Fibroblast of upper back skin (primary cell): ENCODE results near the gene TGM4.
"Not testable (repeated sequence)": the region's sequence is repeated elsewhere in the genome, so short reads cannot be mapped to it uniquely, and the experiment has no call there.

ENCODE experiments used
- DNase-seq: peaks from one replicate; pipeline ENCODE4 v3.0.0-alpha.2; 2013

Gene TGM4

DNA sequence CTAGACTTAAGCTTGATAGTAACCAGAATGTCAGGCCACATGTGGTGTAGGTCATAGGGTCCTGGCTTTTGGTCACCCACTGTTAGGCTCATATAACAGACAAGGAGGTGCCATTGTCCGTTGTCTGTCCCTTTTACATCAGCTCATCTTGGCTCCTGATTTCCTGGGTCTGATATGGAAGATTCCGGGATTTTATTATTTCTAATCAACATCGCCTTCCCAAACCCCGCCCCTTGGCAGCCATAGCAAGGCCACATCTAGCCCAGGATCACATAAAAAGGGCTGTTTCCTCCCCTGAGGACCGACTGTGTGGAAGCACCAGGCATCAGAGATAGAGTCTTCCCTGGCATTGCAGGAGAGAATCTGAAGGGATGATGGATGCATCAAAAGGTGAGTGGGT, at the start of gene TGM4:
TGM4 (plus strand) TSS at position 301 of the 400 bp plus-strand sequence; CDS start at position 372, 71 bp downstream.
- no peak for DNase-seq

DNA sequence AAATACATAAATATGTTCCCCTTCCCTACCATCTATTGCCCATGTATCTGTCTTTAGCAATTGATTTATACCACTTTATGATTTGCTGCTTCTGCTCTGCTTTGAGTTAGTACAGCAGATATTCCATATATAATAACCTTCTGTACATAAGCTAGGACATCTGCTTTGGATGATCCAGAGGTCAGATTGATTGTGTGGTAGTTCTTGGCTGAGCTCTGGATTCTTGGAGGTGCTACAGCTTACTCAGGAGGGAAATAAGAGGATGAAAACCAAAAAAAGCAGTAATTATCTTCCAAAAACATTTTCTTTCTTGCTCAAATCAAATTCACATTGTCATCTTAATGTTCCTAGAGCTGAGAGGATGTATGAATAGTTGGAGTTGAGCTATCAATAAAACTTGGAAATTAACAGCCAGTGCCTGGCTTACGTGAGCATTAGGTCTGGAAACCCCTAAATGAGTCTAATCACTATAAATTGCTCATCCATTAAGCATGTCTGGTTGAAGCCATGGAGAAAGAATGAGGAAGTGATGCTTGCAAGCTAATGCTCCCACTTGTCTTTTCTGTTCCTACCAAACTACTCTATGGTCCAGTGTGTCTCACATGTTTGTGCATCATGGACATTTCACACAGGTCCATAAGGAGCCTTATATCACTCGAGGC, 49.0 kb upstream of the TGM4 start:
- DNase-seq = peak; percentile 53

DNA sequence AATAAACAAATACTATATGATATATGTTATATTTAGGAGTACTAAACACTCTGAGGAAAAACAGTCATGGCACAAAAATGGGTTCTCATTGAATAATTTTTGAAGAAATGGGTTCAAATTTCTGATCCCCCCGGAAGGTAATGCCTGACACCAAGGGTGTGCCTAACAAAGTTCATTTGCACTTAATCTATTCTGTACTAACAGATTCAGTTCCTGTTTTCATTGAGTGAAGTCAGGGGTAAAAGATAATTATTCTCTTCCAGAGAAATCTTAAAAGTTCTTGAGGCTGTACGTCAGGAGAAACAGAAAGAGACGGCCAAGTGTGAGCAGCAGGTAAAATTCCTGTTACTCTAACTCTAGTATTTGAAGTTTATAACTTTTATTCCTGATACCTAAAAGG, 47.2 kb upstream of the TGM4 start:
- no peak for DNase-seq

DNA sequence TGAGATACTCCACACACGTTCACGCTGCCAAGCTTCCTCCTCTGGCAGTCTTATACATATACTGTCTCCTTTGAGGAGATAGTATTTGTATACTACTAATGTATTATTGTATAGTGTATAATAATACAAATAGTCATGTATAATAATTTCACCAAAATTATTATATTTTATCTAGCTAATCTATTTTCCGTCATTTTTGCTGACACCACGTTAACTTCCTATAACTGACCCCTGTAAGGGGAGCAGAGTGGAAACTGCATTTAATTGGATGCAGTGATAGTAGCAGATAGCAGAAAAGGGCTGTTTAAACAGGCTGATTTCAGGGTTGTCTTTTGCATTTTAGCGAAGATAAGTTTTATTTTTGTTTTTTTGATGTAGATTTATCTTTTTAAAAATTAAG, 43.2 kb upstream of the TGM4 start:
- DNase-seq = no peak

DNA sequence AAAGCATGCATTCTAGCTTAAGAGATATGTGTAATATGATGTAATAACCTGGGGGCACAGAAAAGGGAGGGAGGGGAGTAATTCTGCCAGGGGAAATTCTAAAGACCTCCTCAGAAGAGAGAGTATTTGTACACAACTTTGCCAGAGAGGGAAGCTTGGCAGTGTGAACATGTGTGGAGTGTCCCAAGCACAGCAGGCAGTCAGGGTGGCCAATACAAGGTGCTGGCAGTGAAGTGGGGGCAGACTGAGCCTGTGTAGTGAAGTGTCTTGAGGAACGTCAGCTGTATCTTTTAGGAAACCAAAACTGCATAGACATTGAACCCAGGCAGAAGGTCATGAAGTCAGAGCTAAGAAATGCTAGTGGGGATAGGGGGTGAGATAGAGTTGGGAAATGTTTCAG, 42.4 kb upstream of the TGM4 start:
- no peak for DNase-seq

DNA sequence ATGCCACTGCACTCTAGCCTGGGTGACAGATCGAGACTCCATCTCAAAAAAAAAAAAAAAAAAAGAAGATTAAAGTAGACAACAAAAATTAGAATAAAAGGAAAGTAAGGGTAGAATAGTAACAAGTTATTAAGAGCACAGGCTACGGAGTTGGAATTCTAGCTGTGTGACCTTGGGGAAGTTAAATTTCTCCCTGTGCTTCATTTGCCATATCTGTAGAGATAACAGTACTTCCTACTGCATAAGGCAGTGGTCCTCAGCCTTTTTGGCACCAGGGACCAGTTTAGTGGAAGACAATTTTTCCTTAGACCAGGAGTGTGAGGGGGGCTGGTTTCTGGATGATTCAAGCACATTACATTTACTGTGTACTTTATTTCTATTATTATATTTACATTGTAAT, 41.4 kb upstream of the TGM4 start:
- DNase-seq = no peak

DNA sequence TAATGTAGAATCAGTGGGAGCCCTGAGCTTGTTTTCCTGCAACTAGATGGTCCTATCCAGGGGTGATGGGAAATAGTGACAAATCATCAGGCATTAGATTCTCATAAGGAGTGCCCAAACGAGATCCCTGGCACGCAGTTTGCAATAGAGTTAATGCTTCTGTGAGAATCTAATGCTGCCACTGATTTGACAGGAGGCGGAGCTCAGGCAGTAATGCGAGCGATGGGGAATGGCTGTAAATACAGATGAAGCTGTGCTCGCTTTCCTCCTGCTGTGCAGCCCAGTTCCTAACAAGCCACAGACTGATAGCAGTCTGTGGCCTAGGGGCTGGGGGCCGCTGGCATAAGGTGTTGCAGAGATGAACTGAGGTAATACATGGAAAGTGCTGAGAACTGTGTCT, 41.0 kb upstream of the TGM4 start:
- DNase-seq = no peak

DNA sequence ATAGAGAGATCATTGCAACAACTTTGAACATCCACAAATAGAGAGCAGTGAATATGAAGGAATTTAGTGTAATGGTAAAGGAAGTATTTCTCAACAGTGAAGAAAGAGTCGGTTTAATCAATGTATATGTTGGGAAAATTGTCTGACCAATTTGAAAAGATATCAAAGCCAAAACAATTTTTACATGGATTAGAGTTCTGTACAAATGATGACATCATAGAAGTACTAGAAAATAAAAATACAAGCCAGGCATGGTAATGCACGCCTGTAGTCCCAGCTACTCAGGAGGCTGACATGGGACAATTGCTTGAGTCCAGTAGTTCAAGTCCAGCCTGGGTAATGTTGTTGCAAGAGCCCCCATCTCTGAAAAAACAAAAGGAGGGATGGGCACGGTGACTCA, 38.7 kb upstream of the TGM4 start:
- no peak for DNase-seq

DNA sequence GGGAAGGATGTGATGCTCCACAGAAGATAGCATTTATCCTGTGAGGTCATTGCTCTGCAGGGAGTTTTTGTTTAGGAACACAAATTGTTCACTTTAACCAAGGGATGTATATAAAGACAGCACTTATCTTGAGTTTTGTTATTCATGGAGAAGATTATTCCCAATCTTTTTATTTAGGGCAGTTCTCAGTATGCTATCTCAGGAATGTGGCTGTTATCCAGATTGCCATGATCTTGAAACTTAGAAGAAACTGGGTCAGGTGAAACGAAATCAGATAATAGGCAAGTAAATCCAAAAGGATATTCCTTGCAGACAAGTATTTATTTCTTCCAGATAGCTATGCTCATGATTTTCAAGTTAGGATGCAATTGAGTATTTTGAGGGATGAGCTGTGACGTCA, 32.0 kb upstream of the TGM4 start:
- no peak for DNase-seq

DNA sequence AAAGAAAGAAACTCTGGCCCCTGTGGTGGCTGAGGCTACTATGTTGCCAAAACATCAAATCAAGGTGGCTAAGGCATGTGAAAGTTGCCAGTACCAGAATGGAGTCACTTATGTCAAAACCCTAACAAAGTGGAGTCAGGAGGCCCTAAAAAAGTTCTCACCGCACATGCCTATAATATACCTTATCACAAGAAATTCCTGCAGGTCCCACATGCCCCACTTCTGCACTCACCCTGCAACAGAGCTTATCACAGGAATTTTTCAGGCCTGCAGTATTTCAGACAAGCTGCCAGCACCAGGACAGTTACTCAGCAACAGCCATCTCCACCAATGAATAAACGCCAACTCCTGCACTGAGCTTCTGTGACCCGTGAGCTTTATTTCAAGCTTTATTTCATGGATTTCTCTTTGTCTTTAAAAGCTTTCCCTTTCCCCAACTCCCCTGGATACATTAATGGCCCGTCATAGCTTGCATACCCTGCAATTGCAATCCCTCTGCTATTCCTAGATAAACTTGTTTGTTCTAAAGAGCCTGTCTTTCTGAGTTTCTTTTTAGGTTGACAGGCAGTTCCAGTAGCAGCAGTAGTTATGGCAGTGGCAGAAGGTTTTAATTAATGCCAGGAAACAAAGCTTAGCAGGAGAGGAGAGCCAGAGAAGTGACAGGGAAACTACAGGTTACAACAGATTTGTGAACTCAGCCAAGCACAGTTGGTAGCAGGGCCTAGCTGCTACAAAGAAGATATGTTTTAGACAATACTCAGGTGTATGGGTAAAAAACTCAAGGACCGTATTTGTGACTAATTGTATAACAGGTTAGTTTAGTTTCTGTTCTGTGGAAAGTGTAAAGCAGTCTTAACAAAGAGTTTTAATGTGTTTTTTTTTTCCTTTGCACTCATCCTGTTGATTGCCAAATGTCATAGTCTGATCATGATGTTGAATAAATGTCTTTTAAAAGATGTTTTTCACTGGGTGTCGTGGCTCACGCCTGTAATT, 28.6 kb upstream of the TGM4 start:
- DNase-seq = peak; percentile 24

DNA sequence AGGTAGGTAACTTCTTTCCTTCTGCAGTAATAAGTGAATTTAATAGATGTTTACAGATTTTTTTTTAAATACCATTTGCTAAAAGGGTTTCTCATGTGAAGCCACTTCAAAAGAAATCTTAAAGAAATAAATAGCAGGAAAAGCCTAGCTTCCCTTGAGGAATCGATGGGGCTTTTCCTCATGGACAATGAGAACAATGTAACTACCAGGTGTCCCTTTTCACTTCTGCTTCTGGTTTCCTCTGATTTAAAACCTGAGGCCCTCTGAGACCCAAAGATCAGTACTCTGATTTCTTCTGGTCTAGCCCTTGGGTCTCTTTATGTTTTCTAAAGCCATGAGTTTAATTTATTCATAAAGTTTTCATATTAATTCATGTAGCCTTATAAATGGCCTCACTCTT, 25.8 kb upstream of the TGM4 start:
- no peak for DNase-seq

DNA sequence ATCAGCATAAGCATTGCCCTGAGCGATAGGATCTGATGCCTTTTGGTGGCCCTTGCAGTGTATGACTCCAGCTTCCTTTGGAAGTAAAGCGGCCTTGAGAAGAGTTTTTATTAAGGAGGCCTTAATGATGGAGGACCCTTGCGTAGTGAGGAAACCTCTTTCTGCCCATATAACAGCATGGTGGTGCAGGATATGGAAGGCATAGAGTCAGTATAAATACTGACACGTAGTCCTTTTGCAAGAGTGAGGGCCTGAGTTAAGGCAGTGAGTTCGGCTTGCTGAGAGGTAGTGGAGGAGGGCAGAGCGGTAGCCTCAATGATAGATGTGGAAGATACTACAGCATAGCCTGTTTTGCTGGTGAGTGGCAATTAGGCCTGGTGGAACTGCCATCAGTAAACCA, 17.7 kb upstream of the TGM4 start:
- not testable (repeated sequence) for DNase-seq

DNA sequence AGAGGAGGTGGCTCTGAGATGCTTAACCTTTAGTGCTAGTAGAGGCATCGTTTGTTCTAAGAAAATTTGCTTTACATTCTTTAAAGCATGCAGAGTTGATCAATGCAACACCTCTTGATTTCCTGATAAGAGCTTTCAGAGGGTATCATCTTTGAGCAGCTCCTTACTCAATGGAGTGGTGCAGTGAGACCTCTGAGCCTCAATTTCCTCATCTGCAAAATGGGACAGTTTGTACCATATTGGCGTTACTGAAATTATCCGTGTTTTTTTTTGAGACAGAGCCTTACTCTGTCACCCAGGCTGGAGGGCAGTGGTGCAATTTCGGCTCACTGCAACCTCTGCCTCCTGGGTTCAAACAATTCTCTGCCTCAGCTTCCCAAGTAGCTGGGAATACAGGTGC, 14.3 kb upstream of the TGM4 start:
- DNase-seq = no peak

DNA sequence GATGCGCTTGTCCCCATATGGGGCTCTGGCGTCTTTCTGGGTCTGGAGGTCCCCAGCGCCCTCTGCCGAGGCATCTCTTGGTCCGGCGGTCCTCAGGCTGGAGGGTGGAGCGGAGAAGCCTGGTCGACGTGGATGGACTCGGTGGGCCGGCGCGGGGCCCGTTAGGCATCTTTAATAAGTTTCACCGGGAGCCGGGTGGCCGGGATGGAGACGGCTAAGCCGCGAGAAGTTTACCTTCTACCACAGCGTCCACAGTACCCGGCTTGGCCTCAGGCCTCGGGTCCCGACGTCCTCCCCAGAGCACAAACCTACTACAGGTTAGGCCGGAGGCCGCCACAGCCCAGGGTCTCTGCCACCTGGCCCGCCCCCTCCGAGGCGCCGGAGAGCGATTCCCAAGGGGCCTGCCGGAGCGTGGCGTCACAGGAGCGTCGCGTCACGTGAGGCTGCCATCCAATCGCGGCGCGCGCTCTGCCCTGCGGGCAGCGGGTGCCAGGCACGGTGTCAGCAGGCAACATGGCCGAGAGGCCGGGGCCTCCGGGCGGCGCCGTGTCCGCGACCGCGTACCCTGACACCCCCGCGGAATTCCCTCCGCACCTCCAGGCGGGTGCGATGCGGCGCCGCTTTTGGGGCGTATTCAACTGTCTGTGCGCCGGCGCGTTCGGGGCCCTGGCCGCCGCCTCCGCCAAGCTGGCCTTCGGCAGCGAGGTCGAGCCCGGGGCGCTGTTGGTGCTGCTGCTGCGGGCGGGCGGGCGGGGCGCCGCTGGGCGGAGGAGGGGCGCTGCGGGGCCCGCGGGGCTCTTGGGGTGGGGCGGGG, 12.8 kb upstream of the TGM4 start, which contains the start of gene TMEM42:
TMEM42 (plus strand) TSS at position 501 of the 814 bp plus-strand sequence; CDS start at position 514, 13 bp downstream.
- DNase-seq = peak; percentile 88

DNA sequence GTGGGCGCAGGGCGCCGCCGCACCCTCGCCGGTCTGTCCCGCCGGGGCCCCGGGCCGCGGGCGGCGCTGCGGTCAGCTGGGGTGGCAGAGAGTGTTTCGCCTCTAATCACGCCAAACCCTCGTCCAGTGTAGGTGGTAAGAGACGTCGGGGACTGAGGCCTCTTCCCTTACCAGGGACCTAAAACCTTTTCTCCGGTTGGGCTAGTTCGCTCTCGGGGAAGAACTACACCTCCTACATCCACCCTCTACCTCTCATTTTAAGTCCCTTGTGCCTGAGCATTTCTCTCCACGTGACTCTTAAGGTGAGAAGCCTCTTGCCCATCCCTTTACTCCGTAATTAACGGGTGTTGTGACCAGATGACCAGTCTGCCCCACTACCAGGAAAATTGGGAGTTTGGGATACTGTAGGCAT, 12.2 kb upstream of the TGM4 start:
- DNase-seq = no peak

DNA sequence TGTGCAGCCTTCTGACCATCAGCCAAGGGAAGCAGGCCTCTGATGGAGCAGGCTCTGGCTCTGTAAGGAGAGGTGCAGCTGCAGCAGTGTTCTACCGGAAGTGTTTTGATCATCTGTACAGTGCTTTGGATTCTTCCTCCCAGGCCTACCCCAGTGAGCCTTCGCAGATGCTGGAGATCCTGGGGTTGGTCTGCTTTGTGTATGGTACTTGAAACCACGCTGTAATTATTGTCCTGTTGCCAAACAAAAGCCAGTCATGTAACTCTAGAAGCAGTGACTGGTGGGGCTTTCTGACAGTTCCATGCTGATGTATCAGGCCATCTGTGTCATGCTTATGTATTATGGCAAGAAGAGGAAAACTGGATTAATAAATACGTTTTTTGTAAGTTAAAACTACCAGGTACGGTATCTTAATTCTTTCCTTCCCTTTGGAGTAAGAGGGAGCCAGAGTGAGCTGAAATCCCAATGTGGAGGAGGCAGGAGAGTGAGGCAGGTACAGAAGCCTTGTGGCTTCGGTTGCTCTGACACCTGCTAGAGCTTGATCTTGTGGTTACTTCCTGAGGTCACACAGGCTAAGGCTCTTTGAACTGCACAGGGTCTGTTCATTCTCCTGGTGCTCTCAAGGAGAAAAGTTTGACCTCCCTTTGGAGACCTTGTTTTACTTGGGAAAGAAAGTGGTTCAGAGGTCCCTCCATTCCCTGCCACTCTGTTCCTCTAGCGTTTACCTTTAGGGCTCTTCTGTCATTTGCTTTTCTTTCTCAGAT, 9.0 kb upstream of the TGM4 start:
- DNase-seq = no peak

DNA sequence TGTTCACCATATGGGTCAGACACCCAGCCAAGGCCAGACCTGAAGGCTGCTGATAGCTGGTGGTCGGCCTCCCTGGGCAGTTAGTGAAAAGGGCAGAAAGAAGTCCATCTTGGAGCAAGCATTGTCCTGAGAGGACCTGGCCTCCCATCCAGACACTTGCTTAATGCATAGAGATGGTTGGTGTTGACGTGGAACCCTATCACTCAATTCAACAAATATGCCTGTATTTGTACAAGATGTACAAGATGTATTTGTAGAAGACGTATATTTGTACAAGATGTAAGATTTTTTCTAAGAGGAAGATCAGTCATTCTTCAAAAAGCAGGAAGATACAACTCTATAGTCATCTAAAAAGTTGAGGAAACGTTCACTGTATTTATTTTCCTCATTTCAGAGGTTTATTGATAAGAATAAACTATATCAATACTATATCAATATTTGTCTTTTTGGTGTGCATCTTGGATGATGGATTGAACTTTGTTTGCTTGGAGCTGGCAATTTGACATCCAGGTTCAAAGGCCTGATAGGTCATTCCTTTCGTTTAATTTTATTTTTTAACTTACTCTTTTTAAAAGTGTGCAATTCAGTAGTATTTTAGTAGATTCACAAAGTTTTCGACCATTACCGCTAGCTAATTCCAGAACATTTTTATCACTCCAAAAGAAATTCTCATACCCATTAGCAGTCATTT, 6.8 kb upstream of the TGM4 start:
- no peak for DNase-seq

DNA sequence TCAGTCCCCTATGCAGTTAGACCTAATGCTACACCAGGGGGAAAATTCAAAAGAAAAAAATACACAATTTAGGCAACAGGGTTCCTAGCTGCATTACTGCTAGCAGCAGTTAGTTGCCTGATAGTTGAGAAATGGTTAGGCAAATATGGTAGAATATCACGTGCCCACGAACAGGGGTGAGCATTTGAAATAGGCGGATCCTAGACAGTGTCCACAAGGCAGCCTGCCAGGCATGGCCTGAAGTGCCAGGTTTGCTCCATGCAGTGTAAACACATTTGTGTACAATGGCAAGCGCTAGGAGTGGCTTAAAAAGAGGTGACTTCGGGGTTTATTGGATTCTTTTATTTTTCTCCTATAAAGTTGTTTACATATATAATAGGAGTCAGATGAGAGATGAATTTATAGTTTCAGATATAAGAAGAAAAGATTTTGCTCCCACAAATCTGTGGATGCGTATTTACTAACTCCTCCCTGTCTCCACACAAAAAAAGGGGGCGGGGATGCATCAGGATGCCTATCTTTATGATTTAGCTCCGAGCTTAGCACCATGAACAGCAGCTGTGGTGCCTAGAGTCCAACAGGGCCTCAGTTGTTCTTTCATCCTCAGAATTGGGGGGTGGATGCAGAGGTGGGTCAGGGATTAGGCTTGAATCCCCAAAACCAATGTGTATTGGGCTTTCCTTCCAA, 3.9 kb upstream of the TGM4 start:
- DNase-seq = no peak

DNA sequence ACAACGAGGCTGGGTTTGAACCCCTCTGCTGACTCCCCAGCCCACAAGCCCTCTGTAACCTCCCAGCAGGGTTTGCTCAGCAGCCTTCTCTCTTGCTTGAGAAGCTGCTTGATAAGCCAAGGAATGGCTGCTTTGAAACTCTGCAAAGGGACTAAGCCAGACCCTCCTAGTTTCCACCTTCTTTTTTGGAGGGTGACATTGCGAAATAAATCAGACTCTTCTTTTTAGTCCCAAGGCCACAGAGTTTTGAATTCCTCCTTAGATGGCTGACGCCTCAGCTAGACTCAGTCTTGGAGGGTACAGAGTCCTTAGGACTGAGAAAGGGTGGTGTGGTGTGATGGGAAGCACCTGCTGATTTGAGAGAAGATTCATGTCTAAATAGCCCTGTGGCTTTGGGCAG, 1.2 kb downstream of the TGM4 start:
- no peak for DNase-seq

DNA sequence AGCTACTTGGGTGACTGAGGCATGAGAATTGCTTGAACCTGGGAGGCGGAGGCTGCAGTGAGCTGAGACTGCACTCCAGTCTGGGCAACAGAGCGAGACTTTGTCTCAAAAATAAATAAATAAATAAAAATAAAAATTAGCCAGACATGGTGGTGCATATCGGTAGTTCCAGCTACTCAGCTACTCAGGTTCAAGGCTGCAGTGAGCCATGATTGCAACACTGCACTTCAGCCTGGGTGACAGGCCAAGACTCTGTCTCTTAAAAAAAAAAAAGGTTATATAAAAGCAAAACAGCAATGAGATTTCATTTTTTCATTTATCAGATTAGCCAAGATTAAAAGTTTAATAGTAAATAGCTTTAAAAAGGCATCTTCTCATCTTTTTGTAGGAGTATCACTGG, 2.9 kb downstream of the TGM4 start:
- DNase-seq = no peak

DNA sequence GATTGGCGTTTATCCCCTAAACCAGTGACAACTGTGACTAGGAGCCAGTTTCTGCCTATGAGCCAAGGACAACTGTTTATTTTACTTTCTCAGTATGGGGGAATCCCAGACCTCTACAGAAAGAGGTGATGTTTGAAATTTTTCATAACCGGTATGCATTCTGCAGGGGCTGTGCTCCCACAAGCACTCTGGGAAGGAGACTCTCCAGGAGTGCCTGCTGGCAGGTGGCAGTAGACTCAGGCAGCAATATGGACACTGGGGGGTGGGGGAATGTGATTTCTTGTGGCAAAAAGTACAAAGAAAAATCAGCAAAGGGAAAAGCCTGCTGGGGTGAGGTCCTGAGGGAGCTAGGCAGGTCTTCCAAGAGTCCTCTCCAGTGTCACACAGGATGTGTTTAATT, 5.9 kb downstream of the TGM4 start:
- no peak for DNase-seq
